ENCODE results near the gene RAB1B. TPM values are rescaled to one million over a fixed set of nuclear protein-coding genes. Genes with fewer than 3 reads are reported as not detected.

Gene RAB1B
- total RNA-seq, 1 experiment from 2014 or later = 148 TPM

DNA sequence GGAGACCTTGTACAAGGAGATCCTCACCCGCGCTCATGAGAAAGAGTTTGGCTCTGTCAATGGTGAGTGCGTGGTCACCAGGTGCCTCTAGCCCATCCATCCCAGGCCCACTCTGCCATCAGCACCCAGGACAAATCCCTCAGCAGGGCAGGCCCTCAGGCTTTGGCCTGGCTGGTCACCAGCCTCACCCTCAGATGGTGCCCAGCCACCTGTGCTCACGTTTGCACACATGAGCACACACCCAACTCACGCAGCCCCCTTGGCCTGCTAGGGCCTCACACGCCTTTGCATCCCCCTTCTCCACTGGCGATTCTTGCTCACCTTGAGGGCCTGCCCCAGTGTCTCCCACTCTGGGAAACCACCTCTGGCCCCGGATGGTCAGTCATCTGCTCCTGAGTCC, 4.1 kb upstream of the RAB1B start:
- BruUV-seq (replicated peaks) = no TSS peak
- Histone ChIP-seq H3K9me2 (ENCODE audit: insufficient read depth) (no peaks in the 10 kb centered on the region), H4K20me1 (ENCODE audit: insufficient read depth) (no peaks in the 10 kb centered on the region), H3K27me3 (ENCODE audit: insufficient read depth, low read length) (no peaks in the 10 kb centered on the region), H3K4me1 (ENCODE audit: control insufficient read depth in 1 of 2, insufficient read depth in 2 of 2, low read length in 2 of 2) (peaks cover 0 to 20% of the 10 kb centered on the region in 2 experiments; a peak in 3 of 4 replicates), H3K27ac (ENCODE audit: low read depth, low read length) (no peak overlapping the region; the same call in 1 of the 2 replicates), H2AFZ (ENCODE audit: low read depth, low read length, poor library complexity, severe bottlenecking) (no peak overlapping the region), H3K4me2 (ENCODE audit: low read length) (no peak overlapping the region), H3K9ac (ENCODE audit: low read length) (no peak overlapping the region), H3K9me3 (ENCODE audit: control insufficient read depth in 1 of 2, insufficient read depth in 1 of 2, low read depth in 1 of 2, low read length in 2 of 2) (no peaks in the 10 kb centered on the region), H3K36me3 (ENCODE audit: control insufficient read depth in 1 of 2, insufficient read depth in 2 of 2, low read length in 2 of 2) (peaks cover 6 to 12% of the 10 kb centered on the region in 2 experiments), H3K4me3 (replicated peaks in 1 of 2; ENCODE audit: low read depth in 1 of 2, low read length in 2 of 2) (no peak overlapping the region), H3K79me2 (ENCODE audit: insufficient read depth, low read length) (peaks cover 17% of the 10 kb centered on the region)
- ATAC-seq = no peak
- no peak for DNase-seq (ENCODE audit: low read depth, low spot score)
- ChIA-PET POLR2A (no interaction called here), RAD21 (ENCODE audit: low non-redundant PET in 1 of 2, low total read pairs in 2 of 2, uncharacterized antibody in 2 of 2, unreplicated experiment in 2 of 2) (no interaction called here), CTCF (interaction anchor here (1.0 to 1.2 kb wide), 2 partner anchors 17 to 39 kb away, joined by 3 read pairs; no protein-coding TSS in a partner anchor)
- TF ChIP-seq EGR1 (IDR thresholded peaks at IDR 0.05; ENCODE audit: low read depth) (no peak), CEBPB (IDR thresholded peaks at IDR 0.05; ENCODE audit: low read depth) (no peak), EZH2 (IDR thresholded peaks at IDR 0.05) (no peak), CBX3 (IDR thresholded peaks at IDR 0.05; ENCODE audit: low read depth) (no peak), FOSL1 (IDR thresholded peaks at IDR 0.05; ENCODE audit: low read depth) (no peak), SRF (IDR thresholded peaks at IDR 0.05; ENCODE audit: low read depth) (no peak), POLR2AphosphoS5 (IDR thresholded peaks at IDR 0.05; ENCODE audit: low read depth, low read length) (no peak), YY1 (IDR thresholded peaks at IDR 0.05; ENCODE audit: extremely low read depth, insufficient replicate concordance, low read depth, low read length) (no peak), ZNF274 (IDR thresholded peaks at IDR 0.05; ENCODE audit: low read depth, low read length) (no peak), ZFX (IDR thresholded peaks at IDR 0.05) (no peak), SIN3A (IDR thresholded peaks at IDR 0.05; ENCODE audit: low read depth) (no peak), POLR2A (IDR thresholded peaks at IDR 0.05; ENCODE audit: borderline replicate concordance, extremely low read depth, insufficient read depth, insufficient read length) (no peak)
- TF ChIP-seq, protein P1, sequence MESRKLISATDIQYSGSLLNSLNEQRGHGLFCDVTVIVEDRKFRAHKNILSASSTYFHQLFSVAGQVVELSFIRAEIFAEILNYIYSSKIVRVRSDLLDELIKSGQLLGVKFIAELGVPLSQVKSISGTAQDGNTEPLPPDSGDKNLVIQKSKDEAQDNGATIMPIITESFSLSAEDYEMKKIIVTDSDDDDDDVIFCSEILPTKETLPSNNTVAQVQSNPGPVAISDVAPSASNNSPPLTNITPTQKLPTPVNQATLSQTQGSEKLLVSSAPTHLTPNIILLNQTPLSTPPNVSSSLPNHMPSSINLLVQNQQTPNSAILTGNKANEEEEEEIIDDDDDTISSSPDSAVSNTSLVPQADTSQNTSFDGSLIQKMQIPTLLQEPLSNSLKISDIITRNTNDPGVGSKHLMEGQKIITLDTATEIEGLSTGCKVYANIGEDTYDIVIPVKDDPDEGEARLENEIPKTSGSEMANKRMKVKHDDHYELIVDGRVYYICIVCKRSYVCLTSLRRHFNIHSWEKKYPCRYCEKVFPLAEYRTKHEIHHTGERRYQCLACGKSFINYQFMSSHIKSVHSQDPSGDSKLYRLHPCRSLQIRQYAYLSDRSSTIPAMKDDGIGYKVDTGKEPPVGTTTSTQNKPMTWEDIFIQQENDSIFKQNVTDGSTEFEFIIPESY (IDR thresholded peaks at IDR 0.05; ENCODE audit: extremely low read depth, insufficient replicate concordance, low read length) = no peak
- TF ChIP-seq, protein P2, sequence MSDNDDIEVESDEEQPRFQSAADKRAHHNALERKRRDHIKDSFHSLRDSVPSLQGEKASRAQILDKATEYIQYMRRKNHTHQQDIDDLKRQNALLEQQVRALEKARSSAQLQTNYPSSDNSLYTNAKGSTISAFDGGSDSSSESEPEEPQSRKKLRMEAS (IDR thresholded peaks at IDR 0.05) = no peak
- TF ChIP-seq, protein P3, sequence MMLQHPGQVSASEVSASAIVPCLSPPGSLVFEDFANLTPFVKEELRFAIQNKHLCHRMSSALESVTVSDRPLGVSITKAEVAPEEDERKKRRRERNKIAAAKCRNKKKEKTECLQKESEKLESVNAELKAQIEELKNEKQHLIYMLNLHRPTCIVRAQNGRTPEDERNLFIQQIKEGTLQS (IDR thresholded peaks at IDR 0.05) = no peak
- TF ChIP-seq, protein P4, sequence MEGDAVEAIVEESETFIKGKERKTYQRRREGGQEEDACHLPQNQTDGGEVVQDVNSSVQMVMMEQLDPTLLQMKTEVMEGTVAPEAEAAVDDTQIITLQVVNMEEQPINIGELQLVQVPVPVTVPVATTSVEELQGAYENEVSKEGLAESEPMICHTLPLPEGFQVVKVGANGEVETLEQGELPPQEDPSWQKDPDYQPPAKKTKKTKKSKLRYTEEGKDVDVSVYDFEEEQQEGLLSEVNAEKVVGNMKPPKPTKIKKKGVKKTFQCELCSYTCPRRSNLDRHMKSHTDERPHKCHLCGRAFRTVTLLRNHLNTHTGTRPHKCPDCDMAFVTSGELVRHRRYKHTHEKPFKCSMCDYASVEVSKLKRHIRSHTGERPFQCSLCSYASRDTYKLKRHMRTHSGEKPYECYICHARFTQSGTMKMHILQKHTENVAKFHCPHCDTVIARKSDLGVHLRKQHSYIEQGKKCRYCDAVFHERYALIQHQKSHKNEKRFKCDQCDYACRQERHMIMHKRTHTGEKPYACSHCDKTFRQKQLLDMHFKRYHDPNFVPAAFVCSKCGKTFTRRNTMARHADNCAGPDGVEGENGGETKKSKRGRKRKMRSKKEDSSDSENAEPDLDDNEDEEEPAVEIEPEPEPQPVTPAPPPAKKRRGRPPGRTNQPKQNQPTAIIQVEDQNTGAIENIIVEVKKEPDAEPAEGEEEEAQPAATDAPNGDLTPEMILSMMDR (IDR thresholded peaks at IDR 0.05 in 2 of 3, conservative IDR thresholded peaks at IDR 0.05 in 1 of 3; ENCODE audit: borderline replicate concordance in 1 of 3, insufficient read depth in 1 of 3, low read depth in 2 of 3, low read length in 2 of 3) = no peak
- intact Hi-C loops (cut with micrococcal nuclease) = no loop called here
